Stimulated activated naive B cell treated with anti-CD40 and anti-IgM and Interleukin-4, amounts not matched to agents 10 μg/mL and 1 μg/mL and 100 μg/mL, for 72 hours (primary cell): ENCODE measurements around the gene FCAMR.

Experiments
- ATAC-seq, 2 donors: fragments of 150-1000 bp; cut with Tn5 transposase; replicated peaks; 2 replicates each; pipeline ENCODE4 v1.10.0; 2021; ENCODE audit warnings: moderate library complexity in 1 of 2
- DNase-seq: peaks from one replicate; pipeline ENCODE4 v3.0.0; 2021
- H3K27ac Mint-ChIP-seq: one replicate; pipeline ENCODE4 v1.8.0; 2022; ENCODE audit warnings: mild to moderate bottlenecking, mixed read lengths
- H3K27me3 Mint-ChIP-seq, 2 donors: one replicate each; pipeline ENCODE4 v1.8.0; 2022; ENCODE audit warnings: mixed read lengths in 2 of 2
- H3K36me3 Mint-ChIP-seq, 2 donors: one replicate each; pipeline ENCODE4 v1.8.0; 2022; ENCODE audit warnings: mixed read lengths in 2 of 2, mild to moderate bottlenecking in 1 of 2
- H3K4me1 Mint-ChIP-seq, 2 donors: one replicate each; pipeline ENCODE4 v1.8.0; 2022; ENCODE audit warnings: mixed read lengths in 2 of 2, mild to moderate bottlenecking in 1 of 2
- H3K4me3 Mint-ChIP-seq, 2 donors: one replicate each; pipeline ENCODE4 v1.8.0; 2022; ENCODE audit warnings: mild to moderate bottlenecking in 2 of 2, mixed read lengths in 2 of 2, moderate library complexity in 1 of 2
- H3K9me3 Mint-ChIP-seq, 2 donors: one replicate each; pipeline ENCODE4 v1.8.0; 2022; ENCODE audit warnings: mixed read lengths in 2 of 2, mild to moderate bottlenecking in 1 of 2

The FCAMR gene

DNA sequence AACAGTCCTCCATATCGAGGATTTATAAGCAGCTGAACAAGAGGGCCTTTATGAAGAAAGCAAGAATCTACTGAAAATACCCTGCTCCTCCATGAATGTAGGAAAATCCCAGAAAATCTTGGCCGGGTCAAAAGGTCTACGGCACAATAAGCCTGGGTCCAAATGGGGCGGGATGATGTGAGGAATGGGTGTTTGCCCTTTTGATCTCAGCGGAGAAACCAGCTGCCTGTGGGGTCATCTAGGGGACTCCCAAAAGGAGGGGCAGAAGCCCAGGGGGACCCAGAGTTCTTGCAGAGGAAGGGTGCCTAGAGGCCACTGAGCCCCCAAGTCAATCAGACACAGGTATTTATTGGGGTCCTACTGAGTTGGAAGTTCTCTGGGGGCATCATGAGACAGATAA lies 12.6 kb downstream of the FCAMR start:
- ATAC-seq: no peak
- no peak overlapping the region for H3K4me3 Mint-ChIP-seq
- no peaks in the 10 kb centered on the region for H3K36me3 Mint-ChIP-seq
- DNase-seq: no peak
- H3K4me1 Mint-ChIP-seq: peaks cover 23 to 31% of the 10 kb centered on the region in 2 donors
- no peaks in the 10 kb centered on the region for H3K27me3 Mint-ChIP-seq
- no peaks in the 10 kb centered on the region for H3K9me3 Mint-ChIP-seq
- H3K27ac Mint-ChIP-seq: no peak overlapping the region

DNA sequence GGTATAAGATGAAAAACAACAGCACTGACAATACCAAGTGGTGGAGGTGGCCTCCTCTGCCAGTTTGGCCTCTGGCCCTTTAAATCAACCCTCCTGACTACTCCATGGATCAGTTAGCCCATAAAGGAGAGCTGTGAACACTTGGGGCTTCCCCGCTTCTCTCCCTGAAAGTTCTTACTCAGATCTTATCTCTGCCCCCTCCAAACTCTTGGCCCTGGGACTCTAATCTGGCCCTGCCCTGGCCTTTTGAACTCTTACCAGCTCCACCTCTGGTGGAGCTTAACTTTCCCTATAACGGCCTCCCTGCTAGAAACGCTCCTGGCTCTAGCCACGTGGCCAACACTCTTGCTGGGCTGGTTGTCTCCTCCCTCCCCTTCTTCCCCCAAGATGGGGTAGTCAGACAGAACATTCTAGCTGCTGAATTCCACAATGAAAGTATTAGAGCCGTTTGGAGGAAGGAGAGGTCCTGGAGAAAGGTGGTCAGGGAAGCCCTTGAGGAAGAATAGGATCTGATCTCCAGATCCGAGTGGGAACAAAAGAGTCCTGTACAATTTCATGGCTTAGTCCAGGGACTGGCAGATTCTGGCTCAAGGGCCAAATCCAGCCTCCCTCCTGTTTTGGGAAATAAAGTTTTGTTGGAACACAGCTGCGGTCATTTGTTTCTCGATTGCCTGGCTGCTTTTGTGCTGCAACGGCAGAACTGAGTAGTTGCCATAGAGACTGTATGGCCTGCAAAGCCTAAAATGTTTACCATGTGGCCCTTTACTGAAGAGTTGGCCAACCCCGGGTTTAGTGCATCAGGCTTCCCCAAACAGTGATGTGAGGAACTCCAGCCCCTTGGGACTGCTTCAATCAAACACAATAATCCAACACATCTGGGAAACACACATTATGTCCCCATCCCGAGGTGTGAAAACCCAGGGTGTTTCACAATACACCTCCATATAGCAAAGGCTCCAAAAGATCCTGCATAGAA lies 14.5 kb downstream of the FCAMR start:
- Mint-ChIP-seq H3K36me3 (no peaks in the 10 kb centered on the region), H3K9me3 (no peaks in the 10 kb centered on the region), H3K27me3 (no peaks in the 10 kb centered on the region), H3K4me3 (peak overlapping the region in 1 of 2 donors; percentile 5), H3K27ac (no peak overlapping the region), H3K4me1 (peaks cover 24 to 41% of the 10 kb centered on the region in 2 donors)
- DNase-seq (no peak), ATAC-seq (peak; percentile 83 to 93)

DNA sequence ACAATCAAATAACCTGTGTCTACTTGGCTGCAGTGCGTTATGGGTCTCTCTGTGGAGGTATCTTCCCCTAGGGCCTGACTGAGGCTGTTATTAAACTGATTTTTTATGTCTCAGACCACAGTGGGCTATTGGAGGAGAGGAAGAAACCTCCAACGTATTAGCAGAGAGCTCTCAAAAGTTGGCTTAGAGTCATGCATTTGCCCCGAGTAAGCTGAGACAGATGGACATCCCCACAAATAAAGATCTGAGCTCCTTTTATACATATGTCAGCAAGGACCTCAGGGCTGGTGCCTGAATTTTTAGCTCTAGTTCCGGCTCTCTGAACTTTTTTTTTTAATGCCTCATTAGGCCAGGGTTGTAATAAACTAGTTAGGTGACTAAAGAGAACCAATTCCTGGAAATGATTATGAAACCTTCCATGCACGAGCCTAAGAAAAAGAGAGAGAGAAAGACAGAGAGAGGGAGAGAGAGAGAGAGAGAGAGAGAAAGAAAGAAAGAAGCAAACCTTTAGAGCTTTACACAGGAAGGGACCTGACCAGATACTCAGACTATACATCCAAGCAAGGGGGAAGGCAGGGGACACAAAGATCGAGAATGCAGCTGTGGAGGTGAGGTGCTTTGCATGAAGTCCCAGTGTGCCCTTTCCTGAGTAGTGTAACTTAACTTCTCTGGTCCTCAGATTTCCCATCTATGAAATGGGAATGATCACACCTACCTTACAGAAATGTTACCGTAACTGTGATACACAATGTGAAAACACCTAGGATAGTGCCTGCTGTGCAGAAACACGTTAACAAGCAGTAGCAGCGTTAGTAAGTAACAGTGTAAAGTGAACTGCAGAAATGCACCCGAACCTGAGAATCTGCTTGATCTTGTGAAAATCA lies 15.6 kb downstream of the FCAMR start:
- no peak for DNase-seq
- Mint-ChIP-seq H3K4me3 (no peak overlapping the region), H3K27me3 (no peaks in the 10 kb centered on the region), H3K4me1 (peaks cover 24 to 41% of the 10 kb centered on the region in 2 donors), H3K27ac (no peak overlapping the region), H3K9me3 (peaks cover 1 to 5% of the 10 kb centered on the region in 2 donors), H3K36me3 (peaks cover 0 to 4% of the 10 kb centered on the region in 2 donors)
- ATAC-seq: peak in 1 of 2 donors; percentile 24

DNA sequence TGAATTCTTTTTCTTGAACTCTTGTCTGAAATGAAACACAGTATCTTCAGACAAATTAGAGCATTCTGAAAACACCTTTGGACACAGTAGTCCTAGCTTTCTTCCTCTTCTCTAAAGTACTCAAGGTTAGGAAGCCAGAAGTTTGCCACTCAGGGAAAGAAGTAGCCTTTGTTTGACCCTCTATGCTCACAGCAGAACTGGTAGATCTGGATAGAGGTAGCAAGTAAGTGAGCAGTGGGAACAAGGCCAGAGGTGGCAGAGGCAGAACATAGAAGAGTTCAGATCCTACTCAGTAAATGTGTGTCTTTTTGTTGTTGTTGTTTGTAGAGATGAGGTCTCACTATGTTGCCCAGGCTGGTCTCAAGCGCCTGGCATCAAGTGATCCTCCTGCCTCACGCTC lies 16.6 kb downstream of the FCAMR start:
- Mint-ChIP-seq H3K27me3 (no peaks in the 10 kb centered on the region), H3K4me3 (no peak overlapping the region), H3K4me1 (peaks cover 31 to 50% of the 10 kb centered on the region in 2 donors), H3K36me3 (peaks cover 0 to 4% of the 10 kb centered on the region in 2 donors), H3K27ac (no peak overlapping the region), H3K9me3 (peaks cover 1 to 5% of the 10 kb centered on the region in 2 donors)
- ATAC-seq: no peak
- DNase-seq: no peak

DNA sequence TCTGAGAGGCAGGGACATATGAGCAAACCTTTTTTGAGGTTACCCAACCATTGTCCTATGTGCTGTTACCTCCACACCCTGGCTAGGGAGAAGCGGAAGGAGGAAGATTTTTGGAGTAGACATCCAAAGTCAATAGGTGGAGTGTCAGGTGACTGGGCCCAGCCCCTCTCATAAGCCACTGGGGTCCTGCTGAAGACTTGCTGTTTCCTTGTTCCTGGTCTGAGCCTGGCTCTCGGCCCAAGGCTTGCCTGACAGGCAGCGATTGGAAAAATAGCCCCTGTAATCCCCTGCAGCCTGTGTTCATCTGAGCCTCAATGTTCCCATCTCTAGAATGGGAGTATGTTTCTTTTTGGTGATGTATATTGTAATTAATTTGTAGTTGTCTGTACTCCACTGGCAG lies 17.1 kb downstream of the FCAMR start:
- no peak overlapping the region for H3K27ac Mint-ChIP-seq
- ATAC-seq (no peak), DNase-seq (no peak)
- no peaks in the 10 kb centered on the region for H3K27me3 Mint-ChIP-seq
- H3K4me3 Mint-ChIP-seq: no peak overlapping the region
- H3K9me3 Mint-ChIP-seq: peaks cover 1 to 5% of the 10 kb centered on the region in 2 donors
- peaks cover 0 to 4% of the 10 kb centered on the region in 2 donors for H3K36me3 Mint-ChIP-seq
- peaks cover 33 to 50% of the 10 kb centered on the region in 2 donors for H3K4me1 Mint-ChIP-seq

DNA sequence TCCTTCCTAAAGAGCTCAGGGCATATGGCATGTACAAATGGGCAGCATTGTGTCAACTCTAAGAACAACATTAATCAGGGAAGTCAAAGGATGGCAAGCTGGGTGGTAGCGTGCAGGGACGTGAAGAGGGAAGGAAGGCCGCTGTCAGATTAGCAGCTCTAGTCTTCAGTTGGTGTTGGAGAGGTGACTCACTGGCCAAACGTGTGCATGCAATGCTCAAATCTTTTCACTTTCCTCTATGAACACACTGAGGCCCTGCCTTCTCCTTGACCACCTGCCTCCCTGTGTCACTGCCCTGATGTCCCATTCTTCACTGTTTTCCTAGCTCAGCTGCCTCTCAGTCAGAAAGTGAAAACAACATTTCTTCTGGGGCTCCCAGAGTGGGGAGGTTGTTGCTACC lies 18.1 kb downstream of the FCAMR start:
- DNase-seq: no peak
- H3K27me3 Mint-ChIP-seq: peaks cover 0 to 3% of the 10 kb centered on the region in 2 donors
- no peak overlapping the region for H3K4me3 Mint-ChIP-seq
- H3K36me3 Mint-ChIP-seq: peaks cover 0 to 4% of the 10 kb centered on the region in 2 donors
- no peak for ATAC-seq
- H3K27ac Mint-ChIP-seq: no peak overlapping the region
- H3K4me1 Mint-ChIP-seq: peaks cover 34 to 50% of the 10 kb centered on the region in 2 donors
- H3K9me3 Mint-ChIP-seq: peaks cover 1 to 5% of the 10 kb centered on the region in 2 donors

DNA sequence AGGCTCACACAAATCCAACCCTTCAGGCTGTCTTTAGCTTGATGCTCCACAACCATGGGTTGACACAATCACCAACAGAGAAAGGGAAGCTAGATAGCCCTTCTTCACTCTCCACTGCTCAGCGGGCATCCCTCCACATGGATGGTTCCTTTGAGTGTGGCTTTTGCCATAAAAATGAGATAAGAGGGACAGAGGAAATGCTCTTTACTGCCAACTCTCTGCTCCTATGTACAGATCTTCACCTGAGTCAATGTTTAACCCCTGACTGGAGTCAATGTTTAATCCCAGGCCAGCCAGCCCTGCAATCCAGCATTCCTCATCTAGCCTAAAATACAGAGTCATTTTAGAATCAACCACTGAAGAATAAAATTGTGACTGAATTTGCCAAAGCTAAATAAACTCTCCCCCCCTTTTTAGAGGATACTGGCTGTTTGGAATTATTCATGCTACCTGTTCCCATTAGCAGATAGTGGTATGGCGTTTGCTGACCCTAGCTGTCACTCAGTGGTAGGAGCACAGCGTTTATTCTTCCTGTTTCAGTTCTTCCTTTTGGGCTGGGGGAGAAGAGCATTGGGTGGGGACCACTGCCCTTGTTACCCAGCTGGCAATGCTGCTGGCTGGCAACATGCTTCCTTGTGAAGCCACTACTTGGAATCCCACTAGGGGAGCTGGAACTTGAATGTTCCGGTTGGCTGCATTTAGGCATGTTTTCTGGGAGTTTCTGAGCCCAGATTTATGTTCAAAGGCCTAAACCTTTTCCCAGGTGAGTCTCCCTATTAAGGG lies 18.8 kb downstream of the FCAMR start:
- peaks cover 0 to 3% of the 10 kb centered on the region in 2 donors for H3K27me3 Mint-ChIP-seq
- peak in 1 of 2 donors; percentile 35 for ATAC-seq
- H3K4me3 Mint-ChIP-seq: no peak overlapping the region
- peaks cover 0 to 4% of the 10 kb centered on the region in 2 donors for H3K36me3 Mint-ChIP-seq
- H3K9me3 Mint-ChIP-seq: peaks cover 1 to 5% of the 10 kb centered on the region in 2 donors
- no peak for DNase-seq
- no peak overlapping the region for H3K27ac Mint-ChIP-seq
- H3K4me1 Mint-ChIP-seq: peaks cover 34 to 50% of the 10 kb centered on the region in 2 donors

DNA sequence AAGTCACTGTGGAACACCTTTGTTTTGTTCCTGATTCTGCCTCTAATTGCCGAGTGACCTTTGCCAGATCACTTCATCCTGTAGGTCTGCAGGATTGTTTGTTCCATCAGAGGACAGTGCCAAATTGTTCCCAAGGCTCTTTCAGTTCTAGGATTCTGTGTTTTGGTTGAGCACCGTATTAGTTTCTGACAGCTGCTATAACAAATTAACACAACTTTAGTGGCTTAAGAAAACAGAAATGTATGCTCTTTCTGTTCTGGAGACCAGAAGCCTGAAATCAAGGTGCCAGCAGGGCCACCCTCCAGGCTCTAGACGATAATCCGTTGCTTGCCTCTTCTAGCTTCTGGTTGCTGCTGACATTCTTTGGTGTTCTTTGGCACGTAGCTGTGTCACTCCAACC lies 20.6 kb downstream of the FCAMR start:
- peaks cover 23 to 38% of the 10 kb centered on the region in 2 donors for H3K4me1 Mint-ChIP-seq
- H3K36me3 Mint-ChIP-seq: peaks cover 0 to 4% of the 10 kb centered on the region in 2 donors
- peaks cover 7 to 17% of the 10 kb centered on the region in 2 donors for H3K27me3 Mint-ChIP-seq
- H3K4me3 Mint-ChIP-seq: no peak overlapping the region
- peak overlapping the region; percentile 47 for H3K27ac Mint-ChIP-seq
- H3K9me3 Mint-ChIP-seq: peaks cover 1 to 5% of the 10 kb centered on the region in 2 donors
- DNase-seq (no peak), ATAC-seq (no peak)

DNA sequence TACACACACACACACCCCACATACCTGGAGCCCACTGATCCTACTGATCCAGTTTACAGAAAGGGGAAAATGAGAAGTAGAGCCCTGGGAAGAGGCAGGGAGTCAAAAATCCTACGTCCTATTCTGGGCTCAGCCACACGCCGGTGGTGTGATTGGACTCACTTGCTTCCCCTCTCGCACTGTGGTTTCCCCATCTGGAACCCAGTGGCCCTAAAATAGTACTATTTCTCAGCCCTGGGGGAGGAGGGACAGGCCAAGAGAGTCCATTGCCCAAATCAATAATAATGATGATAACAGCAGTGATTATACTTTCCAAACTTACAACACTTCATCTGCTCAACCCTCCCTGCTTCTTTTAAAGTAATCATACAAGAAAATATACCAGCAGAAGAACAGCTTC lies 21.1 kb downstream of the FCAMR start:
- H3K36me3 Mint-ChIP-seq: peaks cover 0 to 4% of the 10 kb centered on the region in 2 donors
- no peak for ATAC-seq

DNA sequence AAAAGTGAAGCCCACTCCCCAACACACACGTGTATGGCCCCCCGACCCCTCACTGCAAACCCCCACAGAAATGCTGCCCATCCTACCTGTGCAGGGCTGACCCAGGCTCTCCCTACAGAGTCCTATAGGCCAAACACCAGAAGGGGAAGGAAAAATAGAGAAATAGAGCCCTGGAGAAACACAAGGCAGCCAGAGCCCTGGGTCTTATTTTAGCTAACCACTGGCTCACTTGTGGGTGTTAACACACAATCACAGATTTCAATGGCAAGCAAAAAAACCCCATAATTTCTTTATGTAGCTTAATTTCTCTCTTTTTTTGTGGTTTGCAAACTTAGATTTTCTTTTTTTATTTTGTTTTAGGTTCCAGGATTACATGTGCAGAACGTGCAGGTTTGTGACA lies 23.0 kb downstream of the FCAMR start:
- Mint-ChIP-seq H3K36me3 (peaks cover 0 to 4% of the 10 kb centered on the region in 2 donors), H3K27ac (no peak overlapping the region), H3K27me3 (peaks cover 7 to 21% of the 10 kb centered on the region in 2 donors), H3K4me3 (no peak overlapping the region), H3K9me3 (peaks cover 1 to 5% of the 10 kb centered on the region in 2 donors), H3K4me1 (peaks cover 17 to 23% of the 10 kb centered on the region in 2 donors)
- DNase-seq (no peak), ATAC-seq (no peak)

More for the DNA sequence above, 21.1 kb downstream of the FCAMR start:
- peaks cover 1 to 5% of the 10 kb centered on the region in 2 donors for H3K9me3 Mint-ChIP-seq
- peaks cover 22 to 35% of the 10 kb centered on the region in 2 donors for H3K4me1 Mint-ChIP-seq
- H3K4me3 Mint-ChIP-seq: no peak overlapping the region
- peaks cover 7 to 17% of the 10 kb centered on the region in 2 donors for H3K27me3 Mint-ChIP-seq
- DNase-seq: no peak
- peak overlapping the region; percentile 47 for H3K27ac Mint-ChIP-seq

DNA sequence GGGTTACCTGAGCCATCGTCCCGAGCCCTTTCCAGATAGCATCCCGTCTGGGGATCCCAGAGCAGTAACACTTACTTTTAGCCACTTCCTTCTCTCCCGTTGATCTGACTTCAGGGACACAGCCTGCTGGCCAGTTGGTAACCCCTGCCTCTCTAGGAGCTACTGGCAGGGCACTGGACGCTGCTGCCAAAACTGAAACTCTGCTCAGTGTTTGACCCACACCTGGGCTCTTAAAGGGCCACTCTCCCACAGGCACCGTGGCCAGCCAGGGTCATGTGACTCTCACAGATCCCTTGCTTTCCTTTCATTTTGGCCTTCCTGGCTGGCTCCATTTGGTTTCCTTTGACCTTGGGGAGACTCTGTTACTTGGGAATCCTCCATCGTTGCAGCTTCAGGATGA lies 24.0 kb downstream of the FCAMR start, which contains the start of gene PIGR:
Gene PIGR, minus strand, starts transcription at position 206 of the 400 bp plus-strand sequence. CDS start 5,935 bp downstream, outside the sequence.
- no peak for ATAC-seq

DNA sequence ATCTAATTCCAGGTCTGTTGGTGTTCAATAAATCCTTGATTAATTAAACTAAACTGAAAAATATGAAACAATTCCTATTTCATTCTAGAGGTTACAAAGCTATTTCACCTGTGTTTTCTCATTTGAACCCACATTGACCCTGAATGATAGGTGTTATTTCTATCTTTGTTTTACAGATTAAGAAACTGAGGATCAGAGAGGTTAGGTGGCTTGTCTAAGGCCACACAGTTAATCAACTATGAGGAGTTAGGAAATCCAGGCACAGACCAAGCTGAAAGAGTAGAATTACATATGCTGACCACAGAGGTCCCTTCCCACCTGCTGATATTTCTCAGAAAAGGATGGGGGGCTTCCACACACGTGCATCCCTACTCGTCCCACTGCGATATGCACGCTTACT lies 24.5 kb downstream of the FCAMR start:
- Mint-ChIP-seq H3K9me3 (peaks cover 1 to 5% of the 10 kb centered on the region in 2 donors), H3K27me3 (peaks cover 7 to 21% of the 10 kb centered on the region in 2 donors), H3K4me1 (peaks cover 9 to 12% of the 10 kb centered on the region in 2 donors), H3K4me3 (no peak overlapping the region), H3K36me3 (peaks cover 0 to 4% of the 10 kb centered on the region in 2 donors), H3K27ac (no peak overlapping the region)
- DNase-seq (no peak), ATAC-seq (no peak)

More for the DNA sequence above, 24.0 kb downstream of the FCAMR start, which contains the start of gene PIGR:
- no peak within 1 kb of the TSS for H3K4me3 Mint-ChIP-seq
- peaks cover 7 to 21% of the 10 kb centered on the region in 2 donors for H3K27me3 Mint-ChIP-seq
- H3K36me3 Mint-ChIP-seq: peaks cover 0 to 4% of the 10 kb centered on the region in 2 donors
- no peak within 1 kb of the TSS for H3K27ac Mint-ChIP-seq
- peaks cover 12 to 13% of the 10 kb centered on the region in 2 donors for H3K4me1 Mint-ChIP-seq
- no peak for DNase-seq
- H3K9me3 Mint-ChIP-seq: peaks cover 1 to 5% of the 10 kb centered on the region in 2 donors

DNA sequence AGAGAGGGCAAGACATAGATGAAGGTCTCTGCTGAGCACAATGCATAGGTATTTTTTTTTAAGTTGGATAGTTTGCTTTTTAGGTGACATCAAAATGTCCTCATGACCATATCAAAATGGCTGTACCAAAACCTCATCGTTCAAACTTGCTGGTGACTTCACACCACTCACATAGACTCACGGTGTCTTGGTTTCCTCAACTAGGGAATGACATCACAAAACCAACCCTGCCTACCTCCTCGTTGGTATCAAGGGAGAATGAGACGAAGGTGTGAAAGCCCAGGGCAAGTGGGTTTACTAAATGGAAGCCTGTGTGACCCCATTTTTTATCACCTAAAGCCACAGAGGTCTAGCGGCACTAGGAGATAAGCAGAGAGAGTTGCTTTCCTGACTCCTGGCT lies 25.6 kb downstream of the FCAMR start:
- H3K27ac Mint-ChIP-seq: no peak overlapping the region
- H3K9me3 Mint-ChIP-seq: no peaks in the 10 kb centered on the region
- ATAC-seq (no peak), DNase-seq (no peak)
- H3K36me3 Mint-ChIP-seq: no peaks in the 10 kb centered on the region
- peaks cover 13 to 16% of the 10 kb centered on the region in 2 donors for H3K4me1 Mint-ChIP-seq
- H3K27me3 Mint-ChIP-seq: peaks cover 7 to 21% of the 10 kb centered on the region in 2 donors
- H3K4me3 Mint-ChIP-seq: no peak overlapping the region
